HEK293 (cell line): ENCODE data around the gene CIART.

Experiments used
- OSR2 ChIP-seq: fragments of 450-650 bp; formaldehyde crosslinking; IDR thresholded peaks from 2 replicates; pipeline ENCODE4 v1.5.1; 2016; ENCODE audit warnings: missing biosample characterization, missing genetic modification characterization
- SALL2 ChIP-seq: fragments of 450-650 bp; formaldehyde crosslinking; IDR thresholded peaks from 2 replicates; pipeline ENCODE4 v1.5.0; 2017; ENCODE audit warnings: missing biosample characterization, mild to moderate bottlenecking, missing genetic modification characterization, borderline replicate concordance
- YY1 ChIP-seq: fragments of 450-650 bp; formaldehyde crosslinking; IDR thresholded peaks from 2 replicates; pipeline ENCODE4 v1.5.1; 2018; ENCODE audit warnings: missing biosample characterization, missing genetic modification characterization
- ZNF121 ChIP-seq: fragments of 450-650 bp; formaldehyde crosslinking; IDR thresholded peaks from 2 replicates; pipeline ENCODE4 v1.5.1; 2016; ENCODE audit warnings: missing biosample characterization, missing genetic modification characterization

DNA sequence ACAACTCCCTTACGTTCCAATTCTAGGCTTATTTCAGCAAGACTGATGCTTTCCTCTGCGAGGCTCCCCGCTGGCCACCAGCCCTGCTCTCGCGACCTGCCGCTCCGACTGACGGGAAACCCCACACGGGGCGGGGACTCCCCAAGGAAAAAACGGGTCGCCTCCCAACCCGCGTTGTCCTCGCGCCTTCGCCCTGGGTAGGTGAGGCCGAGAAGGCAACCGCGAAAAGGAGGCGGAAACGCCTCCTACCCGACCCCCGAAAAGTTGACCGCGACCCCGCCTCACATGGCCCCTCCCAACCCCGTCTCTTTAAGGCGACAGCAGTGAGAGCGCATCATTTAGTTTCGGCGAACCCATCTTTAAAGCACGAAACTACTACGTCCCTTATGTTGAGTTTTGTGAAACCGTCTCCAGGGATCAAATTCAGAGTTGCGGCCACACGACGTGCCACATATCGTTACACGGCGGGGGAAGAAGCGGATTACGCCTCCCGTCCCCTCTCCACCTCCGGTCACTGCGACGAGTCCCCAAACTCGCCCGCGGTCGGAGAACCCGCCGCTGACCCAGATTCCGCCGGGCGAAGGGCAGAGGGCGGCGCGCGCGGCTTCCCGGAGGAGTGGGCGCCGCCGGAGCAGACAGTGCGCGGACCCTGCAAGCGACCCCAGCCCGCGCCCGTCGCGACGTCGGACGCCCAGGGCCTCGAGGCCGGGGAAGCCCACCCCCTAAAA, 47.6 kb upstream of the CIART start:
- TF ChIP-seq ZNF121 (tag by site-specific recombination) (no peak), OSR2 (tag by site-specific recombination) (no peak), SALL2 (no peak), YY1 (no peak; the same call in 1 of the 2 replicates)
